AG09319 (cell line): ENCODE measurements around the gene FBXO34.

ENCODE experiments used
- DNase-seq: peaks from one replicate; pipeline ENCODE4 v3.0.0-alpha.2; 2010; ENCODE audit warnings: low read depth; ENCODE audit errors: extremely low read depth
- CTCF ChIP-seq: IDR thresholded peaks from 2 replicates; pipeline ENCODE4 v1.5.1; 2011; ENCODE audit warnings: low read depth, mild to moderate bottlenecking, inconsistent platforms, low read length, moderate library complexity

FBXO34 gene

GRCh38 chr14:55239320-55239719, 31.9 kb upstream of the FBXO34 start:
- no peak for DNase-seq
- no peak for TF ChIP-seq CTCF

- TF ChIP-seq CTCF, result no peak
- no peak for DNase-seq
Measured at GRCh38 chr14:55240526-55241178, 30.6 kb upstream of the FBXO34 start.

- TF ChIP-seq CTCF, result no peak
- no peak for DNase-seq
Measured at GRCh38 chr14:55241673-55242072, 29.5 kb upstream of the FBXO34 start.

GRCh38 chr14:55243386-55243785, 27.8 kb upstream of the FBXO34 start:
- TF ChIP-seq CTCF, result no peak
- DNase-seq, result no peak

- DNase-seq, result no peak
Measured at GRCh38 chr14:55243813-55244212, 27.4 kb upstream of the FBXO34 start.

GRCh38 chr14:55245657-55246268, 25.5 kb upstream of the FBXO34 start:
- peak; percentile 74 for TF ChIP-seq CTCF
- DNase-seq, result no peak

More at GRCh38 chr14:55243813-55244212, 27.4 kb upstream of the FBXO34 start:
- TF ChIP-seq CTCF, result no peak

GRCh38 chr14:55248411-55248810, 22.8 kb upstream of the FBXO34 start:
- DNase-seq, result no peak
- no peak for TF ChIP-seq CTCF
